Type B pancreatic cell (in vitro differentiated cells): ENCODE data around the gene RNH1. TPM values are rescaled to one million over a fixed set of nuclear protein-coding genes. Genes with fewer than 3 reads are reported as not detected.

Experiments
- DNase-seq: peaks from one replicate; pipeline ENCODE4 v3.0.0; 2021; ENCODE audit warnings: mixed read lengths; ENCODE audit not compliant: unreplicated experiment; ENCODE audit errors: extremely low spot score
- H3K27ac Mint-ChIP-seq: 2 replicates; pipeline ENCODE4 v1.8.0; 2021; ENCODE audit warnings: mild to moderate bottlenecking, mixed read lengths
- H3K27me3 Mint-ChIP-seq: 2 replicates; pipeline ENCODE4 v1.8.0; 2021; ENCODE audit warnings: mixed read lengths
- H3K36me3 Mint-ChIP-seq: 2 replicates; pipeline ENCODE4 v1.8.0; 2021; ENCODE audit warnings: mixed read lengths
- H3K4me1 Mint-ChIP-seq: one replicate; pipeline ENCODE4 v1.8.0; 2021; ENCODE audit warnings: mixed read lengths; ENCODE audit not compliant: unreplicated experiment
- H3K4me3 Mint-ChIP-seq: 2 replicates; pipeline ENCODE4 v1.8.0; 2021; ENCODE audit warnings: mild to moderate bottlenecking, mixed read lengths
- H3K9me3 Mint-ChIP-seq: 2 replicates; pipeline ENCODE4 v1.8.0; 2021; ENCODE audit warnings: mixed read lengths
- long read RNA-seq: library from polyadenylated mRNA; unstranded; transcript quantifications from one replicate; pipeline ENCODE4 v2.0.0, GENCODE V29; 2020
- total RNA-seq: library from RNA; stranded (reverse); gene quantifications from 2 replicates; pipeline ENCODE4 v1.2.1, GENCODE V29; 2021; ENCODE audit warnings: low replicate concordance
- TF ChIP-seq, protein P1 (sequence below): fragments of 200-600 bp; sonication (generic); conservative IDR thresholded peaks from 2 replicates; pipeline ENCODE4 v1.5.0; 2021; ENCODE audit warnings: antibody characterized with exemption, mild to moderate bottlenecking

RNH1 gene
- 84.5 and 128 TPM in 2 replicates for total RNA-seq
- long read RNA-seq, transcript RNH1-203 (10 exons, 1,722 nt) = minor isoform, 49 of 229 reads
- long read RNA-seq, transcript RNH1-202 (10 exons, 1,791 nt) = major isoform, 97 of 229 reads
- long read RNA-seq, transcript RNH1-205 (11 exons, 2,014 nt) = minor isoform, 14 of 229 reads
- long read RNA-seq, transcript RNH1-222 (11 exons, 1,829 nt) = minor isoform, 11 of 229 reads
- long read RNA-seq, partial matches to known transcripts = 3 of 229 reads
- long read RNA-seq, other reads (novel, unspliced or antisense) = 29 of 229 reads

DNA sequence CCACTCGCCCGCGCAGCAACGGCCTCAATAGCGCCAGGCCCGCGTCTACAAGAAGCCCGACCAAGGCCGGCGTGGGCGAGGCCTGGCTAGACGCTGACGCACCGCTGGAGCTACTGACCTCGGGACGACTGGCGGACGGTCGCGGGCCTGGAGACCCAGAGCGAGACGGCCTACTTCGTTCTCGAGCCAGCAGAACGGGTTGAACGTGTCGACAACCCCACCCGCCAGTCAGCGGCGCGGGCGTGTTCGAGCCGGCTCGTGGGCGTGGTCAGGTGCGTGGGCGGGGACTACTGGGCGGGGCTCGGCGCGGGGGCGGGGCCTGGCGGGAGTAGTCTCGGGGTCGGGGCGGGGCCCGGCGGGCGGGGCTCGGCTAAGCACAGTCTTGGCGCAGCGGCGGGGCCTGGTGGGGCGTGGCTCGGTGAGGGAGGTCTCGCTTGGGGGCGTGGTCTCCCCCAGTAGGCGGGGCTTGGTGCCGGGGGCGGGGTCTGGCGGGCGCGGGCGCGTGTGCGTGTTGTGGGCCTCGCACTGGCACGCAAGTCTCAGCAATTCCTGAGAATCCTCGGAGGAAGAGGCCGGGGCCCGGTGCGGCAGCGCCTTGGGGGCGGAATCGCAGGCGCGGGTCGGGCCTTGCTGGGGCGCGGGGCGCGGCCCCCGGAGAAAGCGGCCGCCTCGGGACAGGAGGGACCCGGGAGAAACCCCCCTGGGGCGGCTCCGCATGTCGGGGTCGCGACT is at the start of gene RNH1:
RNH1 (minus strand) TSS at position 248 of the 732 bp plus-strand sequence. CDS start 5,080 bp downstream, outside the sequence.
- Mint-ChIP-seq H3K36me3 (peaks cover 9% of the 10 kb centered on the region), H3K27me3 (no peaks in the 10 kb centered on the region), H3K27ac (peak within 1 kb of the TSS; percentile 100), H3K4me1 (peaks cover 4% of the 10 kb centered on the region), H3K9me3 (no peaks in the 10 kb centered on the region), H3K4me3 (peak within 1 kb of the TSS; percentile 99)
- DNase-seq = peak; percentile 100
- TF ChIP-seq, protein P1, sequence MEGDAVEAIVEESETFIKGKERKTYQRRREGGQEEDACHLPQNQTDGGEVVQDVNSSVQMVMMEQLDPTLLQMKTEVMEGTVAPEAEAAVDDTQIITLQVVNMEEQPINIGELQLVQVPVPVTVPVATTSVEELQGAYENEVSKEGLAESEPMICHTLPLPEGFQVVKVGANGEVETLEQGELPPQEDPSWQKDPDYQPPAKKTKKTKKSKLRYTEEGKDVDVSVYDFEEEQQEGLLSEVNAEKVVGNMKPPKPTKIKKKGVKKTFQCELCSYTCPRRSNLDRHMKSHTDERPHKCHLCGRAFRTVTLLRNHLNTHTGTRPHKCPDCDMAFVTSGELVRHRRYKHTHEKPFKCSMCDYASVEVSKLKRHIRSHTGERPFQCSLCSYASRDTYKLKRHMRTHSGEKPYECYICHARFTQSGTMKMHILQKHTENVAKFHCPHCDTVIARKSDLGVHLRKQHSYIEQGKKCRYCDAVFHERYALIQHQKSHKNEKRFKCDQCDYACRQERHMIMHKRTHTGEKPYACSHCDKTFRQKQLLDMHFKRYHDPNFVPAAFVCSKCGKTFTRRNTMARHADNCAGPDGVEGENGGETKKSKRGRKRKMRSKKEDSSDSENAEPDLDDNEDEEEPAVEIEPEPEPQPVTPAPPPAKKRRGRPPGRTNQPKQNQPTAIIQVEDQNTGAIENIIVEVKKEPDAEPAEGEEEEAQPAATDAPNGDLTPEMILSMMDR = no peak

DNA sequence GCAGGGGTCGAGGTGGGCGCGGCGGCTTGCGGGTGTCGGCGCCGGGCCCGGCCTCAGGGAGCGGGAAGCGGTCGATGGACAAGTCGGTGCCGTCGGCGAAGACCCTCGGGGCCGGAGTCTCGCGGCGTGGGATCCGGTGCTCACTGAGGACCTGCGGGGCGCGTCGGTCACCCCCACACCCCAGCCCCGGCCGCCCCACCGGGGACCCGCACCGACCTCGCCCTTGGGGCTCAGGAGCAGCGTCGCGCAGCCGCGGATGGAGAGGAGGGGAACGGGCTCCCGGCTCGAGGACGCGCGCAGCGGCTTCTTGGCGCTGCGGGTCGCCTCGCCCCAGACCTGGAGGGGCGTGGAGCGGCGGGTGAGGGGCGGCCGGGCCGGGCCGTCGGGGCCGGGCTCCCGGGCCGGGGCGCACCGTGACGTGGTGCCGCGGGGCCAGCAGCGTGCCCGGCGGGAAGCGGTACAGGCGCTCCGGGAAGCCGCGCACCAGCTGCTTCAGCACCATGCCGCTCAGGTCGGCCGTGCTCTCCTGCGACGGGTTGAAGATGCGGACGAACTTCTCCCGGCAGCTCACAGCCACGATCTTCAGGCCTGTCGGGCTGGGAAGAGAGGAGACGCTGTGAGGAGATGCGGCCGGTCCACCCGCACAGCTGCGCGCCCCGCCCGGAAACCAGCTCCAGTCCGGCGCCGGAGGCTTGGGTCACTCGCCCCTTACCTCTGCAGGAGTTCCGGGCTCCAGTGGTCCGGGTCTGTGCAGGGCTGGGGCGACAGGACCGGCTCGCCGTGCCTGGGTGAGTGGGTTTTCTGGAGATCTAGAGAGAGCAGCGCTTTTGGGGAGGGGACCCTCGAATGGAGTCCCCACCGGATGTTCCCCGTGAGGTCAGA is 49.0 kb upstream of the RNH1 start:
- Mint-ChIP-seq H3K9me3 (no peaks in the 10 kb centered on the region), H3K36me3 (no peaks in the 10 kb centered on the region), H3K4me1 (peaks cover 5% of the 10 kb centered on the region), H3K27ac (no peak overlapping the region), H3K4me3 (peak overlapping the region; percentile 14), H3K27me3 (peaks cover 18% of the 10 kb centered on the region)
- no peak for DNase-seq
- TF ChIP-seq, protein P1 = no peak

DNA sequence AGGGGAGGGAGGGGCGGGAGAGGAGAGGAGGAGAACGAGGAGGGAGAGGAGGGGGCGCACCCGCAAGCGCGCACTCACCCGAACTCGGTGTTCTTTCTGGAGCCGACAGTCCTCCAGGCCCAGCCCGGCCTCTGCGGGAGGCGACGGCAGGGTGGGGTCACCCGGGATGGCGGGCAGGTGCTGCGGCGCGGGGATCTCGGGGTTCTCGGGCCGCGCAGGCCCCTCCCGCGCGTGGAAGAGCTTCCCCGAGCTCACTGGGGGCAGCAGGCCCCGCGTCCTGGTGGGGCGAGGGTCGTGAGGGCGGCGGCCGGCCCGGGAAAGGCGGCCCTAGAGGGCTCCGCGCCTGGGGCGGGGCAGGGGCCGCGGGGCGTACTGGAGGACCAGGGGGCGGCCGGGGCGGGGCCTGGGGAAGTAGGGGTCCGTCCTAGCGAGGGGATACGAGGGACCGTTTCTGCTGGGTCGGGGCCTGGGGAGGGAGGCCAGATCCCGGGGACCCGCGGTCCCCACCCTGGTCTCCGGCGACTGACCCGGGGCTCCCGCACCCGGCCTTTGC is 48.3 kb upstream of the RNH1 start:
- no peaks in the 10 kb centered on the region for H3K9me3 Mint-ChIP-seq
- peaks cover 18% of the 10 kb centered on the region for H3K27me3 Mint-ChIP-seq
- DNase-seq = no peak
- H3K4me1 Mint-ChIP-seq = peaks cover 5% of the 10 kb centered on the region
- H3K27ac Mint-ChIP-seq = no peak overlapping the region
- H3K36me3 Mint-ChIP-seq = no peaks in the 10 kb centered on the region
- TF ChIP-seq, protein P1 = peak; percentile 10
- no peak overlapping the region for H3K4me3 Mint-ChIP-seq

DNA sequence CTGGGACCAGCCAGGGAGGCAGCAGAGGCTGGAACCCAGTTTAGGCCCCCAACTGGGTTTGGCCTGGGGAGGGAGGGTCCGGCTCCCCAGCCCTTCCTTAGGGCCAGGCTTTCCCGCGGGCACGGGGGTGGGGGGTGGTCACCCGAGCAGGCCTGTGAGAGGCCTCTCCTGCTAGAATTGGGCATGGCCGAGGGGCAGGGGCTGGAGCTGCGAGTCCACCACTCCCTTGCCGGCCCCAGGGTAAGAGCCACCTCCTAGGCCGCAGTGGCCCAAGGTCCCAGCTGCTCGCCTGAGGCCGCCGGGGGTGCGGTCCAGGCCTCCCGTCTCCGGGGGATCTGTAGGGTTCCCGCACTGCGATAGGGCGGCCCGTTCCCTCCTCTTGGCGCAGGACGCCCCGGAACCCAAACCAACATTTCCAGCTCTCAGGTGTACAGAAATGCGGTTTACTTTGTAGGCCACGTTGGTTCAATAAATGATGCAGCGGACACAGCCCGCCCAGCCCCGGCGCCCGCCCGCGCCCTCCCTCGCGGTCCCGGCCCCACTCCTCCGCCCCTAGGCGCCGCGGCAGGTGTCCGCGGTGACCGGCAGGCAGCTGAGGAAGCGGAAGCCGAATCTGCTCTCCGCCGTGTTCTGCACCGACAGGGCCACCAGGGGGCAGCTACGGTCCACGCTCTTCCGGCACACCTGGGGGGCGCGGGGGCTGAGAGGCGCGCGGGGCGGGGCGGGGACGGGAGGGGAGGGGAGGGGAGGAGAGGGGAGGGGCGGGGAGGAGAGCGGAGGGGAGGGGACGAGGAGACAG is 47.6 kb upstream of the RNH1 start:
- peaks cover 14% of the 10 kb centered on the region for H3K27me3 Mint-ChIP-seq
- no peak overlapping the region for H3K27ac Mint-ChIP-seq
- peaks cover under 1% of the 10 kb centered on the region for H3K4me1 Mint-ChIP-seq
- DNase-seq = no peak
- H3K9me3 Mint-ChIP-seq = no peaks in the 10 kb centered on the region
- TF ChIP-seq, protein P1 = peak; percentile 75
- no peak overlapping the region for H3K4me3 Mint-ChIP-seq
- no peaks in the 10 kb centered on the region for H3K36me3 Mint-ChIP-seq

DNA sequence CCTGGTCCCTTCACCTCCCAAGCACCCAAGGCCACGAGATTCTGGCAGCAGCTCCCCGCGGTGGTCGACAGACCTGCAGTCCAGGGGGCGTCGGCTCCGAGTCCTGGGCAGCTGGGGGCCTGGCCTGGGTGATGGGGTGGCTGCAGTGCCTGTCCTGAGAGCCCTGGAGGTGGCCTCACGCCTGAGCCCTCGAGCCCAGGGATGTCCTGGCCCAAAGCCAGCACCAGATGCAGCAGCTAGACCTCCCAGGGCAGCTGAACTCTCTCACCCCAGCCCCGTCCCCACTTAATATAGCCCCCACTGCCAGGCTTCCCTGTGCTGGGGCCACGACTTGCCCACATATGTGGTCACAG is 46.9 kb upstream of the RNH1 start:
- no peaks in the 10 kb centered on the region for H3K4me1 Mint-ChIP-seq
- H3K36me3 Mint-ChIP-seq = no peaks in the 10 kb centered on the region
- no peak for DNase-seq
- TF ChIP-seq, protein P1 = no peak
- H3K9me3 Mint-ChIP-seq = no peaks in the 10 kb centered on the region
- H3K27ac Mint-ChIP-seq = no peak overlapping the region
- H3K4me3 Mint-ChIP-seq = no peak overlapping the region
- H3K27me3 Mint-ChIP-seq = peaks cover 14% of the 10 kb centered on the region
